Breast epithelium (tissue), 3 donors: ENCODE measurements around the gene HNRNPUL2.
"Not testable (repeated sequence)": the region's sequence is repeated elsewhere in the genome, so short reads cannot be mapped to it uniquely, and the experiment has no call there.

Source experiments
- POLR2A ChIP-seq: fragments of 450-650 bp; IDR thresholded peaks from one replicate; pipeline ENCODE4 v1.6.1; 2016; ENCODE audit warnings: antibody characterized with exemption, mild to moderate bottlenecking, moderate library complexity
- TF ChIP-seq, protein P1 (sequence below), 3 donors: fragments of 450-650 bp; IDR thresholded peaks; one replicate each; pipeline ENCODE4 v1.5.1; 2016 to 2017; ENCODE audit warnings: antibody characterized with exemption in 3 of 3, mild to moderate bottlenecking in 3 of 3, moderate library complexity in 3 of 3

GRCh38 chr11:62693624-62694023 is 33.6 kb downstream of the HNRNPUL2 start:
- TF ChIP-seq, protein P1, sequence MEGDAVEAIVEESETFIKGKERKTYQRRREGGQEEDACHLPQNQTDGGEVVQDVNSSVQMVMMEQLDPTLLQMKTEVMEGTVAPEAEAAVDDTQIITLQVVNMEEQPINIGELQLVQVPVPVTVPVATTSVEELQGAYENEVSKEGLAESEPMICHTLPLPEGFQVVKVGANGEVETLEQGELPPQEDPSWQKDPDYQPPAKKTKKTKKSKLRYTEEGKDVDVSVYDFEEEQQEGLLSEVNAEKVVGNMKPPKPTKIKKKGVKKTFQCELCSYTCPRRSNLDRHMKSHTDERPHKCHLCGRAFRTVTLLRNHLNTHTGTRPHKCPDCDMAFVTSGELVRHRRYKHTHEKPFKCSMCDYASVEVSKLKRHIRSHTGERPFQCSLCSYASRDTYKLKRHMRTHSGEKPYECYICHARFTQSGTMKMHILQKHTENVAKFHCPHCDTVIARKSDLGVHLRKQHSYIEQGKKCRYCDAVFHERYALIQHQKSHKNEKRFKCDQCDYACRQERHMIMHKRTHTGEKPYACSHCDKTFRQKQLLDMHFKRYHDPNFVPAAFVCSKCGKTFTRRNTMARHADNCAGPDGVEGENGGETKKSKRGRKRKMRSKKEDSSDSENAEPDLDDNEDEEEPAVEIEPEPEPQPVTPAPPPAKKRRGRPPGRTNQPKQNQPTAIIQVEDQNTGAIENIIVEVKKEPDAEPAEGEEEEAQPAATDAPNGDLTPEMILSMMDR (IDR thresholded peaks at IDR 0.05): not testable (repeated sequence)
- not testable (repeated sequence) for TF ChIP-seq POLR2A
